NB4 (cell line): ENCODE data around the gene MTCH1.
A peak's percentile ranks its signal among the peaks of the same experiment; 100 is the strongest.

Experiments
- DNase-seq: peaks from one replicate; pipeline ENCODE4 v3.0.0; 2010; ENCODE audit warnings: low read depth
- H3K4me3 ChIP-seq: one replicate; pipeline ENCODE4 v1.5.1; 2011; ENCODE audit warnings: mild to moderate bottlenecking, low read depth, low read length, moderate library complexity
- MYC ChIP-seq: IDR thresholded peaks from 2 replicates; pipeline ENCODE4 v1.6.1; 2011; ENCODE audit warnings: low read depth, low read length
- POLR2A ChIP-seq: IDR thresholded peaks from 2 replicates; pipeline ENCODE4 v1.6.1; 2011; ENCODE audit warnings: mild to moderate bottlenecking; ENCODE audit not compliant: insufficient read length; ENCODE audit errors: extremely low read depth
- TF ChIP-seq, protein P1 (sequence below): IDR thresholded peaks from one replicate; pipeline ENCODE4 v1.5.1; 2012; ENCODE audit warnings: low read depth, low read length
- TF ChIP-seq, protein P2 (sequence below): IDR thresholded peaks from 2 replicates; pipeline ENCODE4 v1.6.1; 2011; ENCODE audit warnings: low read depth, low read length

The MTCH1 gene

DNA sequence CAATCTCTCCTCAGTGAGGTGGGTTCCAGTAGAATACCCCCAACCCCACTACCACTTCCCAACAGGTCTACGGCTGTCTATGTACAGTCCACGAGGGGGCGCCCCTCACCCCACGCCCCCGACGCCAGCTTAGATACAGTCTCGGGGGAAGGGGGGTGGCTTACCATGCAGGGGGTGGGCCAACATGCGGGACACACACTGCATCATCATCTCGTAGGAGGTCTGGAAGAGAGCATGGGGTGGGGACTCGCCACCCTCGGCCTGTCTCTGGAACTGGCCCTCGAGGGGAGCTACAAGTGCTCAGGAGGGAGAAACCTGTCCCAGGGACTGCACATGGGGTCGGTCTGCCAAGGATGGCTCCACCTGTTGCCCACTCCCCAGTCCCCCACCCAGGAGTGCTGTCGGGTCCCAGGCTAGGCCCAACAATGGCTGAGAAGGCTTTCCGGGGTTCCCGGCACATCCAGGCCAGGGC is 8.5 kb downstream of the MTCH1 start:
- TF ChIP-seq, protein P1, sequence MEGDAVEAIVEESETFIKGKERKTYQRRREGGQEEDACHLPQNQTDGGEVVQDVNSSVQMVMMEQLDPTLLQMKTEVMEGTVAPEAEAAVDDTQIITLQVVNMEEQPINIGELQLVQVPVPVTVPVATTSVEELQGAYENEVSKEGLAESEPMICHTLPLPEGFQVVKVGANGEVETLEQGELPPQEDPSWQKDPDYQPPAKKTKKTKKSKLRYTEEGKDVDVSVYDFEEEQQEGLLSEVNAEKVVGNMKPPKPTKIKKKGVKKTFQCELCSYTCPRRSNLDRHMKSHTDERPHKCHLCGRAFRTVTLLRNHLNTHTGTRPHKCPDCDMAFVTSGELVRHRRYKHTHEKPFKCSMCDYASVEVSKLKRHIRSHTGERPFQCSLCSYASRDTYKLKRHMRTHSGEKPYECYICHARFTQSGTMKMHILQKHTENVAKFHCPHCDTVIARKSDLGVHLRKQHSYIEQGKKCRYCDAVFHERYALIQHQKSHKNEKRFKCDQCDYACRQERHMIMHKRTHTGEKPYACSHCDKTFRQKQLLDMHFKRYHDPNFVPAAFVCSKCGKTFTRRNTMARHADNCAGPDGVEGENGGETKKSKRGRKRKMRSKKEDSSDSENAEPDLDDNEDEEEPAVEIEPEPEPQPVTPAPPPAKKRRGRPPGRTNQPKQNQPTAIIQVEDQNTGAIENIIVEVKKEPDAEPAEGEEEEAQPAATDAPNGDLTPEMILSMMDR = peak; percentile 41
- TF ChIP-seq POLR2A = no peak
- TF ChIP-seq, protein P2, sequence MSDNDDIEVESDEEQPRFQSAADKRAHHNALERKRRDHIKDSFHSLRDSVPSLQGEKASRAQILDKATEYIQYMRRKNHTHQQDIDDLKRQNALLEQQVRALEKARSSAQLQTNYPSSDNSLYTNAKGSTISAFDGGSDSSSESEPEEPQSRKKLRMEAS = no peak
- TF ChIP-seq MYC = no peak
- DNase-seq = peak; percentile 41

DNA sequence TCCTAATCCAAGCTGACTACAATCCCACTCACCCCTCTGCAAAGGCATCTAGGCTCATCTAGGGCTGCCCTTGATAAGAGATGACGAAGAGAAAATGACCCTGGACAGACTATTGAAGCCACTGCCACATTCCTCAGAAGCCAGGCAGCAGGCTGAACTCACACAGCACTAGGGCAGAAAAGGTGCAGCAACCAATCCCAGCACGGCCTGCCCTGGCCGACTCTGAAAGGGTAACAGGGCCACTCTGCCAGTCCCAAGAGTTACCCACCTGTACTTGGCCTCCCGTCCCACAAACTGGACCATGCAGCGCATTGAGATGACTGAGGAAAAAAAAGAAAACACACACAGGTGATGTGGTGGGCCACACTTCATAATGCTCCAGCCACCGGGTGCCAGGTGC is 9.1 kb downstream of the MTCH1 start:
- DNase-seq = no peak
- TF ChIP-seq MYC (no peak), POLR2A (no peak)
- TF ChIP-seq, protein P1 = no peak
- TF ChIP-seq, protein P2 = no peak

More for the DNA sequence above, 8.5 kb downstream of the MTCH1 start:
- no peak overlapping the region for H3K4me3 ChIP-seq

DNA sequence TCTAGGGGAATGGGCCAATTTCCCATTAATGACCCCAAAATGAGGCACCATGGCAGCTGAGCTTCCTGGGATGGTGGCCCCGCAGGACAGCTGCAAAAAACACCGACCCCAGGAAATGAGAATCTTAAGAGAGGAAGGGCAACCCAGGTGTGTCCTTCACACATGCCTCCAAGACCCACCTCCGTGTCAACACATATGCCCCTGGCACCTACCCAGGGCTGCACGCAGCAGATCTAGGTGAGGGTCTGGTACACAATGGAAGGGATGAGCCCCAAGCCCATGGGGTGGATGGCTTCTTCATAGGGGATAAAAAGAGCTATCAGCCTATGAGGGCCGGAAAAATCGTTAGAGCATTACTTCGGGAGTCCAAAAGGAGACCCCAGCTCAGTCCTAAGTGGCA is 9.5 kb downstream of the MTCH1 start:
- TF ChIP-seq, protein P1 = no peak
- TF ChIP-seq POLR2A (no peak), MYC (no peak)
- TF ChIP-seq, protein P2 = no peak
- H3K4me3 ChIP-seq = no peak overlapping the region
- no peak for DNase-seq

More for the DNA sequence above, 9.1 kb downstream of the MTCH1 start:
- H3K4me3 ChIP-seq = no peak overlapping the region

DNA sequence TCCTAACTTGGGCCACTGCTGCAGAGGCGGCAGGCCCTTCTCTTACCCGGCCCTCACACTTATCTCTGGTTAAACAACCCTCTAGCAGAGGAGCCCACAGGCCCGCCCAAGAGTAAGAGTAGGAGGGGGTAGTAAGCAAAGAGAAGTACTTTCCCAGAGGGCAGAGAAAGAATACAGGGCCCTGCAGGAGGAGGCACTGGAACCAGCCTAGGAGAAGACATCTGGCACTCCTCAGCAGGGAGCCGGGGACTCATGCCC is 10.1 kb downstream of the MTCH1 start:
- TF ChIP-seq, protein P2 = no peak
- TF ChIP-seq POLR2A = no peak
- TF ChIP-seq, protein P1 = no peak
- no peak for TF ChIP-seq MYC
- no peak overlapping the region for H3K4me3 ChIP-seq
- DNase-seq = no peak

DNA sequence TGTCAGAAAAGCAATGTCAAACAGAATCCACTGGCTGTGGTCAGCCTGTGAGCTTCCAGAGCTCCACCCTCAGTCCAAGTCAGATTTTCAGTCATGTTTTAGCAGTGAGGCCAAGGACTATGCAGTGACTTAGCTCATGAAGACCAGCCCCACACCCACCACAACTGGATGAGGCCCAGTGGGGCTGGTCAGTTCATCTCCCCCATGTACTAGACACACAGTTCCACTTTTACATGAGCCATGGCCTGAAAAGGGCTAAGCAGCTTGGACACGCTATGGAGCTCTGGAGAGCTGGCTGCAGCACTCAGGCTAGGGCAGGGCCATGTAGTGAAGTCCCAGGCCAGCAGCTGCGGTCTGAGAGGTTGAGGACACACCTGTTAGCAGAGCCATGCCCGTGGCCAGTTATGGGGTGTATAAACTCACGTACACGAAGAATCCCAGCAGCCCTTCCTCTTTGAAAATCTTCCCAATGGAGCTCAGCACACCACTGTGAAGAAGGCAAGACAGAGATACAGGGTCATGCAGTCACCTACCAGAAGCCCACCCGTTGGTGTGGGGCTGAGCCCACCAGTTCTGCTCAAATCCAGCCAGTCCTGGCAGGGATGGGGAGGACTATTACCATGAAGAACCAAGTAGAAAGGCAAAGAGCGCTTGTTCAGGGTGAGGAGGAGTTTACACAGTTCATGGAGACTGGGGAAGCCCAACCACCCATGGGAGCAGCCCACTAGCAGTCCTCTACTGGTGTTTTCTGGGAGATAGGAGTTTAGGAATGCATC is 10.6 kb downstream of the MTCH1 start:
- TF ChIP-seq POLR2A (no peak), MYC (no peak)
- TF ChIP-seq, protein P2 = no peak
- TF ChIP-seq, protein P1 = no peak
- DNase-seq = no peak

DNA sequence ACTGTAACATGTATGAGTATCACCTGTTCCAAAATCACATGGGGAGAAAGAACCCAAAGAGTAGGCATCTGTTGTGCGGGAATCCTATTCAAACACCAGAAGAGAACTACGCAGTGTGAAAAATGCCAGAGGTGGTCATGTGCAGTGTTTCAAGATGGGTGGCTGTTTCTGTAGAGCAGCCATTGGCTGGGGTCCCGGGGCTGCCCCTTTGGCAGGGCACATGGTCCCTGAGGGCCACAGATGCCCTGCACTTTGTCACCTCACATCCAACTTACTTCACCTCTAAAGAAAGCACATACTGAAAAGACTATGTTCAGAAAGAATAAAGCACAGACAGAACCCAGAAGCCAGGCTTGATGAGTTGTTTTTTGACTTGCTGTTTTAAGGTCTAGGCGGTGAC is 12.3 kb downstream of the MTCH1 start:
- no peak for DNase-seq
- TF ChIP-seq MYC (no peak), POLR2A (no peak)
- TF ChIP-seq, protein P2 = no peak
- TF ChIP-seq, protein P1 = no peak

More for the DNA sequence above, 10.6 kb downstream of the MTCH1 start:
- H3K4me3 ChIP-seq = no peak overlapping the region

More for the DNA sequence above, 12.3 kb downstream of the MTCH1 start:
- no peak overlapping the region for H3K4me3 ChIP-seq
